Measurements from ENCODE around the gene ARFGAP3.

ARFGAP3 gene

GRCh38 chr22:42856865-42857704 is at the start of gene ARFGAP3:
Gene ARFGAP3 (minus strand): TSS chr22:42857273. CDS start chr22:42857182, 91 bp downstream.
- Histone ChIP-seq H3K9me3 (no peaks in the 10 kb centered on the region), H3K27me3 (ENCODE audit: low read depth) (no peaks in the 10 kb centered on the region), H3K4me1 (no peaks in the 10 kb centered on the region; the same call in 1 of the 2 replicates), H3K36me3 (replicated peaks) (no peaks in the 10 kb centered on the region), H3K4me3 (peak within 1 kb of the TSS; percentile 67)
- in situ Hi-C loops (cut with MboI; ENCODE audit: low sequenced_read_pairs), result no loop called here
- DNase-seq (ENCODE audit: low spot score in 2 of 2), result peak; percentile 90 to 93

- DNase-seq (ENCODE audit: low spot score in 2 of 2), result no peak
- in situ Hi-C loops (cut with MboI; ENCODE audit: low sequenced_read_pairs), result no loop called here
- H3K36me3 ChIP-seq (replicated peaks), result no peaks in the 10 kb centered on the region; the same call in 1 of the 2 replicates
Measured at GRCh38 chr22:42905702-42906183, 48.7 kb upstream of the ARFGAP3 start.

GRCh38 chr22:42905217-42905616 is 48.1 kb upstream of the ARFGAP3 start:
- DNase-seq (ENCODE audit: low spot score in 2 of 2), result no peak
- H3K36me3 ChIP-seq (replicated peaks), result no peaks in the 10 kb centered on the region; the same call in 1 of the 2 replicates
- no peak overlapping the region for H3K4me3 ChIP-seq
- no peaks in the 10 kb centered on the region for H3K27me3 ChIP-seq (ENCODE audit: low read depth)
- no peaks in the 10 kb centered on the region for H3K9me3 ChIP-seq
- in situ Hi-C loops (cut with MboI; ENCODE audit: low sequenced_read_pairs), result no loop called here
- no peaks in the 10 kb centered on the region for H3K4me1 ChIP-seq

More at GRCh38 chr22:42905702-42906183, 48.7 kb upstream of the ARFGAP3 start:
- H3K4me3 ChIP-seq, result no peak overlapping the region
- no peaks in the 10 kb centered on the region for H3K27me3 ChIP-seq (ENCODE audit: low read depth)
- H3K4me1 ChIP-seq, result no peaks in the 10 kb centered on the region
- H3K9me3 ChIP-seq, result no peaks in the 10 kb centered on the region

- in situ Hi-C loops (cut with MboI; ENCODE audit: low sequenced_read_pairs), result no loop called here
- no peaks in the 10 kb centered on the region for H3K36me3 ChIP-seq (replicated peaks)
Measured at GRCh38 chr22:42904050-42904449, 47.0 kb upstream of the ARFGAP3 start.

GRCh38 chr22:42902875-42903510 is 45.9 kb upstream of the ARFGAP3 start:
- in situ Hi-C loops (cut with MboI; ENCODE audit: low sequenced_read_pairs), result no loop called here
- Histone ChIP-seq H3K4me1 (no peaks in the 10 kb centered on the region), H3K36me3 (replicated peaks) (no peaks in the 10 kb centered on the region), H3K27me3 (ENCODE audit: low read depth) (no peaks in the 10 kb centered on the region), H3K4me3 (no peak overlapping the region), H3K9me3 (no peaks in the 10 kb centered on the region)
- DNase-seq (ENCODE audit: low spot score in 2 of 2), result no peak

More at GRCh38 chr22:42904050-42904449, 47.0 kb upstream of the ARFGAP3 start:
- DNase-seq (ENCODE audit: low spot score in 2 of 2), result no peak
- H3K4me1 ChIP-seq, result no peaks in the 10 kb centered on the region
- H3K9me3 ChIP-seq, result no peaks in the 10 kb centered on the region
- no peaks in the 10 kb centered on the region for H3K27me3 ChIP-seq (ENCODE audit: low read depth)
- H3K4me3 ChIP-seq, result no peak overlapping the region

- DNase-seq (ENCODE audit: low spot score in 2 of 2), result no peak
- Histone ChIP-seq H3K4me3 (no peak overlapping the region), H3K27me3 (ENCODE audit: low read depth) (no peaks in the 10 kb centered on the region), H3K9me3 (no peaks in the 10 kb centered on the region), H3K36me3 (replicated peaks) (no peaks in the 10 kb centered on the region), H3K4me1 (no peaks in the 10 kb centered on the region)
- in situ Hi-C loops (cut with MboI; ENCODE audit: low sequenced_read_pairs), result no loop called here
Measured at GRCh38 chr22:42901790-42902508, 44.9 kb upstream of the ARFGAP3 start.

- no peak overlapping the region for H3K4me3 ChIP-seq
- H3K27me3 ChIP-seq (ENCODE audit: low read depth), result no peaks in the 10 kb centered on the region
- in situ Hi-C loops (cut with MboI; ENCODE audit: low sequenced_read_pairs), result no loop called here
- no peak for DNase-seq (ENCODE audit: low spot score in 2 of 2)
- H3K9me3 ChIP-seq, result no peaks in the 10 kb centered on the region
- no peaks in the 10 kb centered on the region; the same call in 1 of the 2 replicates for H3K36me3 ChIP-seq (replicated peaks)
- peaks cover 8% of the 10 kb centered on the region; the same call in 1 of the 2 replicates for H3K4me1 ChIP-seq
Measured at GRCh38 chr22:42897960-42898359, 40.9 kb upstream of the ARFGAP3 start.

- in situ Hi-C loops (cut with MboI; ENCODE audit: low sequenced_read_pairs), result no loop called here
- H3K27me3 ChIP-seq (ENCODE audit: low read depth), result no peaks in the 10 kb centered on the region
- peaks cover 6% of the 10 kb centered on the region for H3K36me3 ChIP-seq (replicated peaks)
- H3K4me3 ChIP-seq, result no peak overlapping the region
- DNase-seq (ENCODE audit: low spot score in 2 of 2), result peak in 1 of 2 experiments; percentile 6
- peaks cover 8% of the 10 kb centered on the region; the same call in 1 of the 2 replicates for H3K4me1 ChIP-seq
- no peaks in the 10 kb centered on the region for H3K9me3 ChIP-seq
Measured at GRCh38 chr22:42895541-42895981, 38.5 kb upstream of the ARFGAP3 start.

- in situ Hi-C loops (cut with MboI; ENCODE audit: low sequenced_read_pairs), result no loop called here
- no peak for DNase-seq (ENCODE audit: low spot score in 2 of 2)
Measured at GRCh38 chr22:42895087-42895486, 38.0 kb upstream of the ARFGAP3 start.

GRCh38 chr22:42893371-42894150 is 36.5 kb upstream of the ARFGAP3 start:
- no peaks in the 10 kb centered on the region for H3K27me3 ChIP-seq (ENCODE audit: low read depth)
- H3K36me3 ChIP-seq (replicated peaks), result peaks cover 12% of the 10 kb centered on the region
- no peak overlapping the region for H3K4me3 ChIP-seq
- DNase-seq (ENCODE audit: low spot score in 2 of 2), result no peak
- in situ Hi-C loops (cut with MboI; ENCODE audit: low sequenced_read_pairs), result no loop called here
- H3K9me3 ChIP-seq, result no peaks in the 10 kb centered on the region
- H3K4me1 ChIP-seq, result peaks cover 8% of the 10 kb centered on the region; the same call in 1 of the 2 replicates

More at GRCh38 chr22:42895087-42895486, 38.0 kb upstream of the ARFGAP3 start:
- no peaks in the 10 kb centered on the region for H3K9me3 ChIP-seq
- peaks cover 8% of the 10 kb centered on the region for H3K36me3 ChIP-seq (replicated peaks)
- H3K4me3 ChIP-seq, result no peak overlapping the region
- no peaks in the 10 kb centered on the region for H3K27me3 ChIP-seq (ENCODE audit: low read depth)
- peaks cover 8% of the 10 kb centered on the region; the same call in 1 of the 2 replicates for H3K4me1 ChIP-seq

- Histone ChIP-seq H3K4me3 (no peak overlapping the region), H3K27me3 (ENCODE audit: low read depth) (no peaks in the 10 kb centered on the region), H3K9me3 (no peaks in the 10 kb centered on the region), H3K4me1 (peaks cover 8% of the 10 kb centered on the region; the same call in 1 of the 2 replicates), H3K36me3 (replicated peaks) (peaks cover 14% of the 10 kb centered on the region)
- in situ Hi-C loops (cut with MboI; ENCODE audit: low sequenced_read_pairs), result no loop called here
- no peak for DNase-seq (ENCODE audit: low spot score in 2 of 2)
Measured at GRCh38 chr22:42892571-42893316, 35.7 kb upstream of the ARFGAP3 start.

GRCh38 chr22:42892156-42892555 is 35.1 kb upstream of the ARFGAP3 start:
- Histone ChIP-seq H3K9me3 (no peaks in the 10 kb centered on the region), H3K36me3 (replicated peaks) (peaks cover 16% of the 10 kb centered on the region), H3K4me3 (no peak overlapping the region), H3K27me3 (ENCODE audit: low read depth) (no peaks in the 10 kb centered on the region), H3K4me1 (peaks cover 8% of the 10 kb centered on the region; the same call in 1 of the 2 replicates)
- in situ Hi-C loops (cut with MboI; ENCODE audit: low sequenced_read_pairs), result no loop called here
- DNase-seq (ENCODE audit: low spot score in 2 of 2), result no peak

Measured in HAP-1 (cell line).